HL-60/S4 treated with phorbol 12-myristate 13-acetate at 8.2 ng/mL for 4 days and 3 days (cell line): ENCODE measurements around the gene H1-8.

Experiments used
- in situ Hi-C: fragments of 300-500 bp; cut with MboI; formaldehyde crosslinking; loops from 2 replicates; pipeline ENCODE4 v1.15.0; 2022; ENCODE audit warnings: low sequenced_read_pairs

Gene H1-8

DNA sequence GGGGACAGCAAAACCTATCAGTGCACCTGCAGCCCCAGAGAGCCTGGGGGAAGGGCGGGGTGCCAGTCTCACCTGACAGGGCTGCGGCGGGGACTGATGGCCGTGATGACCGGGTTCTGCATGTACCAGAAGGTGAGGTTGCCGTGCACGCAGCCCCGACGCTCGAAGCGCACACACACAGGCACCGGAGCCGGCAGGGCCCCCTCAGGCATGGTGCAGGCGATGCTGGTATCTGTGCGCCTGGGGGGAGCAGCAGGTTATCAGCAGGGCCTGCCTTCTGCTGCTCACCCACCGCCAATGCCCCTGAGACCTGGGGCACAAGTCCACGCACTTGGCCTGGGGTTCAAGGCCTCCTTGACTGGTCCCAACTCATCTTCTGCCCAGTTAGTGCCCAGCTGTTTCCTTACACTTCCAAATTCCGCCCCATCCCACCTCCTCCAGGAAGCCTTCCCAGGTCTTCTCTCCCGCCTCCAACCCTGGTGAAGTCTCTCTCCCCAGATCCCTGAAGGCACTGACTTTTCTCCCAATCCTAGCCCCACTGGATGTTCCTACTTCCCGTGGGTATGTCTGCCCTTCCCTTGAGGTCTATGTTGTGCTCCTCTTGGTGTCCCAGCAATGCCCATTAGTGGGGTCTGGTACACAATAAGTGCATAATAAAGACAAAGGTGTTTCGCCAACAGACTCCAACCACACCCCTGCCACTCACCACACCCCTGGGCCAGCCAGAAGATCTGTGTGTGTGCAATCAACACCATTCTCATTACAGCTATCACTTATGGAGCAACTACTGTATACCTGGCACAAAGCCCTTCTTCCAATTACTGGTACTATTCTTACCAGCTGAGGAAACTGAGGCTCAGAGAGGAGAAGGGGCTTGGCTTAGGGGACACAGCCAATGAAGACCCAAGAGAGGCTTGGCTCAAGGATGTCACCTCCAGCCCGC lies 28.9 kb downstream of the H1-8 start:
- in situ Hi-C loops = no loop called here

GRCh38 chr3:129572603-129573002 lies 29.6 kb downstream of the H1-8 start:
- in situ Hi-C loops = no loop called here

DNA sequence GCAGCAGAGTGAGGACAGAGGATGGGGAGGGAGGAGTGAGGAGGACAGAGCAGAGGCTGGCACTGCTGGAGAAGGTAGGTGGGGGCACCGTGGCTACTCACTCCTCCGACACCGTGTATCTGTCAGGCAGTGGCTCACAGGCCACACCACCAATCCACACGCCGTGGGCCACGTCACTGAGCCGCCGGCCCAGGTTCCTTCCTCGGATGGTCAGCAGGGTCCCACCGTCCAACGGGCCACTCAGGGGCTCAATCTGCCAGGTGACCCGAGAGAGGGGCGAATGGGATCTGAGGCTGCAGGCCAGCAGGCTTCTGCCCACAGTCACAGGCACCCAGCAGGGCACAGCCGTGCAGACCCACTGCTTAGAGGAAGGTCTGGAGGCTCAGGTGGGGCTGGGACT lies 30.5 kb downstream of the H1-8 start:
- in situ Hi-C loops = no loop called here

- in situ Hi-C loops = no loop called here
These were observed 31.2 kb downstream of the H1-8 start for GRCh38 chr3:129574206-129574605.

- in situ Hi-C loops = no loop called here
These were observed 32.4 kb downstream of the H1-8 start for GRCh38 chr3:129575233-129575996.

DNA sequence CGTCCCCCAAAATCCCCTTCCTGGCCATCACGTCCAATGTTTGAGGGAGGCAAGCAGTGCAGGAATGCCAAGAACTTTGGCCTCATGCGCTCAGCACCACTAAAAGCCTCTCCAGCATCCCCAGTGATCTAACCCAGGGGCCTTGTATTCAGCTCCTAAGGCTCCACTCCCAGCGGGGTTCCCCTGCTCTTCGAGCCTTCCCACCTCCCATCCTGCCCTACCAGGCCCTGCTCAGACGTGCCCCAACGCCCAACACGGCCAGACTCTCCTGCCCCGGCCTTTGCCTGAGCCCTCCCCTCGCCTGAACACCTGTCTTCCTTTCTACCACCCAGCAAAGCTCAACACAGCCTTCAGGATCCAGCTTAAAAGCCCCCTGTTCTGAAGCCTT lies 33.0 kb downstream of the H1-8 start:
- in situ Hi-C loops = no loop called here

GRCh38 chr3:129576514-129577352 lies 33.8 kb downstream of the H1-8 start:
- in situ Hi-C loops = no loop called here

DNA sequence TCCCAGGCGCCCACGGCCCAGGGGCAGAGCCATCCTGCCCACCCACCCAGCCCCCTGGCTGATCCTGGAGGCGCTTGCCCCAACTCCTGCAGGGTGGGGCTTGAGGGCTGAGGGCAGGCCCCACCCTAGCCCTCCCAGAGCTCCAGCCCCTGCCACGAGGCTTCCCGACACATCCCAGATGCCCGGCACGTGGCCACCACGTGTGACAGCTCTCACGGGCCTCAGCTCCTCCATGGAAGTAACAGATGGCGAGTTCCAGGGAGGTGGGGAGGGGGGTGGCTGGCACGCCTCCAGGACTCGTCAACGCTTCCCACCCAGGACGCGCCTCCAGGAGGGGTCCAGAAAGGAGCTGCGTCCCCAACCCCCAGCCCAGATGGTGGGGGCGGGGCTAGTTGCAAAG lies 34.4 kb downstream of the H1-8 start:
- in situ Hi-C loops = no loop called here

- in situ Hi-C loops = no loop called here
These were observed 35.2 kb downstream of the H1-8 start for GRCh38 chr3:129577925-129578786.

GRCh38 chr3:129579991-129580390 lies 37.0 kb downstream of the H1-8 start:
- in situ Hi-C loops = no loop called here

- in situ Hi-C loops = no loop called here
These were observed 38.6 kb downstream of the H1-8 start for GRCh38 chr3:129581623-129582022.

DNA sequence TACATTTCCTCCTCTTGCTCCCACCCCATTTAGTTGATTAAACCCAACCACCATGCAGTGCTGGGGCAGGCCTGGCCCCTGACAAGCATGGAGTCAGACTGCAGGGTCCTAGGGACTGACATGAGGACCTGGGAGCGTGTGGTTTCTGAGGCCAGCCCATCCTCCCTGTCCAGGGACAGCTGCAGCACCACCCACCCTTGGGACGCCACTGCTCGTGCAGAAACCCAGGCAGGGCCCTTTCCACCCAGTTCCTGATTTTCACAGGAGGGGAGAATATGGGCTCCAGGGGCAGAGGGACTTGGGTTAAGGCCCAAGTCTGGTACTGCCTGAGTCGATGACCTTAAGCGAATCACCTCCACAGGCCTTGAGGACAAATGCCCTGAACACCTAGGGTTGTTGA lies 39.8 kb downstream of the H1-8 start:
- in situ Hi-C loops = no loop called here

- in situ Hi-C loops = no loop called here
These were observed 40.3 kb downstream of the H1-8 start for GRCh38 chr3:129583289-129583688.

- in situ Hi-C loops = no loop called here
These were observed 41.7 kb downstream of the H1-8 start for GRCh38 chr3:129584631-129585030.

DNA sequence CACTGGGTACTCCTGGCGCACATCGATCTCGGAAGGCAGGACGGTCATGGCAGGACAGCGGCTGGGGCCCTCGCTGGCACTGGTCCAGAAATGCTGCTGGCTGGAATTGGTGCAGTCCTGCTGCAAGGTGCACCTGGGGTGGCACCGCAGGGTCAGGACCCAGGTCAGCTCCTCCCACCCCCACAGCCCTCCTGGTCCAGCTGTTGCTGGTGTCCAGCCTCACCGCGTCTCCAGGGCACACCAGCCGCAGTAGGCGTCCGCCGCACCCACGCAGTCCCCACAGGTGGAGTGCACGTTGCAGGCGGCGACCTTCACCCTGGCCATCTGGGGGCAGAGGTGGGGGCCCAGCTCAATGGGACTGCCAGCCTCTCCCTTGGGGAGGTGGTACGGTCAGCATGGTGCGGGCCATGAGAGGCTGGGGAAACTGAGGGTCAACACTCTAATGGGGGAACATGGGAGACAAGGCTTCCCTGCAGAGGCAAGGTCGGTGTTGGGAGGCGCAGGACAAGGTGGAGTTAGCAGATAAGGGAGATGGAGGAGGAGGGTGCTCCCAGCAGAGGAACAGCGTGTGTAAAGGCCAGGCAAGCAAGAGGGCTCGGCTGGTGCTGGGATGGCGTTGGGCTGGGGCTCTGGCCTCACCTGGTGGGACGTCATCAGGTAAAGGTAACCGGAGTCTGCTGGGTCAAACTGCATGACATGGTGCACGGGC lies 43.1 kb downstream of the H1-8 start:
- in situ Hi-C loops = no loop called here

GRCh38 chr3:129586746-129587430 lies 43.9 kb downstream of the H1-8 start:
- in situ Hi-C loops = no loop called here

- in situ Hi-C loops = no loop called here
These were observed 44.7 kb downstream of the H1-8 start for GRCh38 chr3:129587566-129588210.

DNA sequence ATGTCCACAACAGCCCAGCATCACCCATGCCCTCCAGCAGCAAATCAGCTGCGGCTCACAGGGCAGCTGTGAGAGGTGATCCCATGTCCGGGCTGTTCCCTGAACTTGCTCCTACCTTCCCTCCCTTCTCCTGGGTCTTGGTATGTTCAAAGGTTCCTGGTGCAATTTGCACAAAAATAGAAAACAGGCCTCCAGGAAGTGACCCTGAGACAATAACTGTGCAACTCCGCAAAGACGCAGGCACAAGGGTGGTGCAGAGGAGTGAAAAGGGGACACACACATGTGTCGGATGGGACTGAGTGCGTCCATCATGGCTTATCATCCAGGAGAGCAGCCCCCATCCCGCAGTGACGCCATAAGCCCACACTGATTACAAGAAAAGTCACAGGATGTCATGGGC lies 47.2 kb downstream of the H1-8 start:
- in situ Hi-C loops = no loop called here

- in situ Hi-C loops = no loop called here
These were observed 49.0 kb downstream of the H1-8 start for GRCh38 chr3:129591932-129592331.
